Gastroesophageal sphincter (tissue), 3 donors: ENCODE measurements around the gene ANK3.

Experiments used
- POLR2A ChIP-seq, 2 donors: fragments of 450-650 bp; IDR thresholded peaks; one replicate each; pipeline ENCODE4 v1.6.1; 2017; ENCODE audit warnings: antibody characterized with exemption in 2 of 2, mild to moderate bottlenecking in 2 of 2, moderate library complexity in 1 of 2
- POLR2AphosphoS5 ChIP-seq: sonication (generic); formaldehyde crosslinking; IDR thresholded peaks from one replicate; pipeline ENCODE4 v1.6.1; 2017; ENCODE audit warnings: antibody characterized with exemption
- TF ChIP-seq, protein P1 (sequence below), 4 experiments: fragments of 200-600 bp in 2 of 4; fragments of 450-650 bp in 2 of 4; sonication (generic) in 1 of 4; IDR thresholded peaks; one replicate each; pipeline ENCODE4 v1.5.1; 2017 to 2019; ENCODE audit warnings: antibody characterized with exemption in 4 of 4, mild to moderate bottlenecking in 2 of 4, moderate library complexity in 2 of 4

DNA sequence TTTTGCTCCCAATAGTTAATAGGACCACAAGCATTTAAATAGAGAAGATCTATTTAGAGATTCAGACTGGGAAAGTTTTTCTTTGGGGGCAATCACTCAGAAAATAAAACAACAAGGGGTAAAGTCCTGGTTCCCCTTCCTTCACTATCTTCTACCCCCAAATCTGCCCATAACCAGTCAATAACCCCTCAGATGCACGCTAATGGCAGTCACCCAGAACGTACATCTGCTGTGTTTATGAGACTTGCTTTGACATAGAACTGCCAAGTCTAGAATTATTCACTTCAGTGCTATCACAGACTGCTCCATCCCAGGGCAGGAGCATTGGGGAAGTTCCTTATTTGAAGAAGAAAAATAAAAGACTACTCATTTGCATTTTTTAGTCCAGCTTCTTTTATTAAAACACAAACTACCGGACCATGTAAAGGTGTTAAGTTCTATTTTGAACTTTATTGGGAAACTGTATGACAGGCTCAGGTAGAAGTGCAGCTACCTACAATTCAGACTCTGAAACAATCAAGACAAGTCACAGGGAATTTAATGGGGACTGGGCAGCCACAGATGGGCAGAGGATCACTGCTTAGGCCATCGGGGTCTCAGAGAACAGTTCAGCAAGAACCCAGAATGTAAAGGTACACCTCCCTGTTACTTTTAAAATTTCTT is 38.4 kb downstream of the ANK3 start:
- TF ChIP-seq POLR2A (IDR thresholded peaks at IDR 0.05): no peak
- TF ChIP-seq, protein P1, sequence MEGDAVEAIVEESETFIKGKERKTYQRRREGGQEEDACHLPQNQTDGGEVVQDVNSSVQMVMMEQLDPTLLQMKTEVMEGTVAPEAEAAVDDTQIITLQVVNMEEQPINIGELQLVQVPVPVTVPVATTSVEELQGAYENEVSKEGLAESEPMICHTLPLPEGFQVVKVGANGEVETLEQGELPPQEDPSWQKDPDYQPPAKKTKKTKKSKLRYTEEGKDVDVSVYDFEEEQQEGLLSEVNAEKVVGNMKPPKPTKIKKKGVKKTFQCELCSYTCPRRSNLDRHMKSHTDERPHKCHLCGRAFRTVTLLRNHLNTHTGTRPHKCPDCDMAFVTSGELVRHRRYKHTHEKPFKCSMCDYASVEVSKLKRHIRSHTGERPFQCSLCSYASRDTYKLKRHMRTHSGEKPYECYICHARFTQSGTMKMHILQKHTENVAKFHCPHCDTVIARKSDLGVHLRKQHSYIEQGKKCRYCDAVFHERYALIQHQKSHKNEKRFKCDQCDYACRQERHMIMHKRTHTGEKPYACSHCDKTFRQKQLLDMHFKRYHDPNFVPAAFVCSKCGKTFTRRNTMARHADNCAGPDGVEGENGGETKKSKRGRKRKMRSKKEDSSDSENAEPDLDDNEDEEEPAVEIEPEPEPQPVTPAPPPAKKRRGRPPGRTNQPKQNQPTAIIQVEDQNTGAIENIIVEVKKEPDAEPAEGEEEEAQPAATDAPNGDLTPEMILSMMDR (IDR thresholded peaks at IDR 0.05): no peak
- TF ChIP-seq POLR2AphosphoS5: no peak
